HepG2 (cell line): ENCODE measurements around the gene TK2. TPM values are rescaled to one million over a fixed set of nuclear protein-coding genes. Genes with fewer than 3 reads are reported as not detected.

Source experiments
- ATAC-seq: fragments of 200-7000 bp; cut with Tn5 transposase; 3 replicates; pipeline ENCODE4 v1.9.1; 2020; ENCODE audit warnings: mild to moderate bottlenecking, moderate library complexity
- BruUV-seq: library from RNA; stranded (reverse); fragments of 400-500 nt; replicated peaks from 2 replicates; lab custom pipeline; 2021; lab: Mats Ljungman, UMichigan
- CTCF ChIA-PET: fragments of 300-600 bp; formaldehyde crosslinking; extraction: SDS; loops from one replicate; lab custom pipeline; 2021; ENCODE audit warnings: low total read pairs, inconsistent platforms, low intra/inter-chr PET ratio; lab: Yijun Ruan, JAX
- POLR2A ChIA-PET: fragments of 350-600 bp; sonication (Branson Sonifier 250); formaldehyde crosslinking; loops from one replicate; lab custom pipeline; 2020; ENCODE audit warnings: antibody characterized with exemption, inconsistent platforms; lab: Yijun Ruan, JAX
- DNase-seq: peaks from one replicate; pipeline ENCODE4 v3.0.0-alpha.2; 2015; ENCODE audit warnings: low spot score
- FAIRE-seq: peaks from 3 replicates; lab custom pipeline; 2011; peaks lifted over from hg19 to GRCh38; lab: Jason Lieb, UNC
- H2AFZ ChIP-seq: one replicate; pipeline ENCODE4 v1.6.1; 2011; ENCODE audit warnings: low read length, inconsistent platforms
- H3K27ac ChIP-seq: fragments of 300-600 bp; 3 replicates; pipeline ENCODE4 v1.8.0; 2011; ENCODE audit warnings: mixed run types, mild to moderate bottlenecking, mixed read lengths, low read length, inconsistent platforms; ENCODE audit not compliant: insufficient read depth; ENCODE audit errors: extremely low read length
- H3K27me3 ChIP-seq, 2 experiments: fragments of 200-600 bp in 1 of 2; 2 replicates in 1 of 2; 3 replicates in 1 of 2; pipeline versions ENCODE4 v1.6.0 to v1.8.0; 2011; ENCODE audit warnings: low read length in 2 of 2, mild to moderate bottlenecking in 2 of 2, moderate library complexity in 2 of 2, inconsistent platforms in 1 of 2; ENCODE audit not compliant: insufficient read depth in 2 of 2, control insufficient read depth in 1 of 2
- H3K36me3 ChIP-seq, 2 experiments: fragments of 200-600 bp in 1 of 2; replicated peaks in 1 of 2; 2 replicates in 1 of 2; 3 replicates in 1 of 2; pipeline versions ENCODE4 v1.5.1 to v1.8.0; 2011; ENCODE audit warnings: low read length in 2 of 2, inconsistent platforms in 1 of 2; ENCODE audit not compliant: insufficient read depth in 2 of 2, control insufficient read depth in 1 of 2
- H3K4me1 ChIP-seq: 2 replicates; pipeline ENCODE4 v1.5.1; 2012; ENCODE audit warnings: low read length, inconsistent platforms; ENCODE audit not compliant: insufficient read depth
- H3K4me2 ChIP-seq: 2 replicates; pipeline ENCODE4 v1.6.0; 2011; ENCODE audit warnings: low read depth, low read length, inconsistent platforms
- H3K4me3 ChIP-seq, 3 experiments: fragments of 200-600 bp in 1 of 3; sonication (generic), shearing (Covaris generic) in 1 of 3; replicated peaks in 1 of 3; 2 replicates each; pipeline ENCODE4 v1.5.1; 2011 to 2016; ENCODE audit warnings: low read length in 3 of 3, inconsistent platforms in 2 of 3, low read depth in 2 of 3, mild to moderate bottlenecking in 2 of 3, control low read depth in 1 of 3, mixed read lengths in 1 of 3; ENCODE audit not compliant: insufficient read depth in 1 of 3
- H3K79me2 ChIP-seq: one replicate; pipeline ENCODE4 v1.6.1; 2011; ENCODE audit warnings: low read length, inconsistent platforms; ENCODE audit not compliant: insufficient read depth
- H3K9ac ChIP-seq: 2 replicates; pipeline ENCODE4 v1.6.0; 2011; ENCODE audit warnings: mild to moderate bottlenecking, low read depth, low read length, inconsistent platforms; ENCODE audit not compliant: insufficient read depth
- H3K9me3 ChIP-seq: 2 replicates; pipeline ENCODE4 v1.5.1; 2012; ENCODE audit warnings: mild to moderate bottlenecking, low read length
- H4K20me1 ChIP-seq: 2 replicates; pipeline ENCODE4 v1.6.0; 2011; ENCODE audit warnings: inconsistent platforms, mild to moderate bottlenecking, low read length, moderate library complexity; ENCODE audit not compliant: insufficient read depth
- GZF1 ChIP-seq: sonication (generic); formaldehyde crosslinking; IDR thresholded peaks from 2 replicates; pipeline ENCODE4 v1.5.1; 2020; ENCODE audit warnings: mild to moderate bottlenecking, missing genetic modification reagents
- HNF4A ChIP-seq: sonication (generic); formaldehyde crosslinking; IDR thresholded peaks from 2 replicates; pipeline ENCODE4 v1.4.0; 2020; ENCODE audit warnings: missing genetic modification reagents
- POGZ ChIP-seq: sonication (generic); formaldehyde crosslinking; IDR thresholded peaks from 2 replicates; pipeline ENCODE4 v1.4.0; 2020; ENCODE audit warnings: mild to moderate bottlenecking, missing genetic modification reagents
- POLR2AphosphoS5 ChIP-seq: IDR thresholded peaks from 2 replicates; pipeline ENCODE4 v1.6.1; 2012; ENCODE audit warnings: low read depth, low read length
- SCMH1 ChIP-seq: sonication (generic); formaldehyde crosslinking; IDR thresholded peaks from 2 replicates; pipeline ENCODE4 v1.9.0; 2021; ENCODE audit warnings: missing genetic modification reagents, mild to moderate bottlenecking, borderline replicate concordance
- ZSCAN9 ChIP-seq: IDR thresholded peaks from 2 replicates; pipeline ENCODE4 v1.6.1; 2016; ENCODE audit warnings: borderline replicate concordance
- WGBS: methylation state at CpG from one replicate; pipeline ENCODE4 v1.1.6; 2017; ENCODE audit warnings: low lambda C conversion rate; 5-methylcytosine and 5-hydroxymethylcytosine counted together
- in situ Hi-C: cut with HindIII; loops from 2 replicates; pipeline ENCODE4 v1.10.0; 2017; ENCODE audit warnings: low pct_unique_long_range_greater_than_20kb; ENCODE audit not compliant: extremely low pct_ligation_motif_present
- intact Hi-C: fragments of 100-400 bp; cut with micrococcal nuclease; formaldehyde crosslinking; loops from one replicate; pipeline ENCODE4 v1.10.0; 2022; ENCODE audit not compliant: unreplicated experiment
- polyA plus RNA-seq, 8 experiments: library from polyadenylated mRNA; depleted of rRNA in 3 of 8; stranded (reverse) in 7 of 8; unstranded in 1 of 8; fragments of >200 nt; fragmentation: Illumina TruSeq in 4 of 8; extraction: Trizol in 4 of 8; gene quantifications; 2 replicates each; pipeline versions ENCODE4 v1.2.1 to v1.2.3, GENCODE V29; 2011 to 2016; ENCODE audit warnings: low read depth in 4 of 8, missing spikeins in 1 of 8, mixed read lengths in 1 of 8; ENCODE audit not compliant: insufficient read depth in 1 of 8
- total RNA-seq, 5 experiments: library from RNA; depleted of rRNA; stranded (reverse); fragments of >200 nt; fragmentation: Illumina TruSeq; extraction: Trizol; gene quantifications; 2 replicates each; pipeline ENCODE4 v1.2.3, GENCODE V29; 2016; ENCODE audit warnings: low read depth in 1 of 5
- TF ChIP-seq, protein P1 (sequence below): sonication (generic); formaldehyde crosslinking; IDR thresholded peaks from 2 replicates; pipeline ENCODE4 v1.8.1; 2022; ENCODE audit warnings: low read depth, mild to moderate bottlenecking, missing genetic modification reagents
- TF ChIP-seq, protein P2 (sequence below): sonication (generic); formaldehyde crosslinking; IDR thresholded peaks from 2 replicates; pipeline ENCODE4 v1.5.0; 2020; ENCODE audit warnings: missing genetic modification reagents

The TK2 gene
- total and polyA plus RNA-seq, 2 of the 13 experiments (the other 11 are each of a cell fraction or from before 2014, with no cell fraction given), result 18.7 to 21.0 TPM

- Histone ChIP-seq H3K4me1 (peaks cover 19% of the 10 kb centered on the region), H3K9ac (no peak overlapping the region), H3K27me3 (peaks cover 3 to 51% of the 10 kb centered on the region in 2 experiments), H3K4me3 (no peak overlapping the region), H3K9me3 (no peaks in the 10 kb centered on the region), H3K27ac (no peak overlapping the region), H3K79me2 (no peaks in the 10 kb centered on the region), H2AFZ (no peak overlapping the region), H3K36me3 (no peaks in the 10 kb centered on the region), H3K4me2 (no peak overlapping the region), H4K20me1 (no peaks in the 10 kb centered on the region)
- ATAC-seq (no peak), FAIRE-seq (no peak), DNase-seq (no peak)
- intact Hi-C loops, result no loop called here
- ChIA-PET POLR2A (interaction anchor here (1.3 kb wide), 1 partner anchor 65 kb away, joined by 4 read pairs; no protein-coding TSS in a partner anchor), CTCF (no interaction called here)
- BruUV-seq, result no TSS peak
- TF ChIP-seq ZSCAN9 (no peak), POGZ (CRISPR knock-in tag) (no peak), SCMH1 (CRISPR knock-in tag) (no peak), HNF4A (CRISPR knock-in tag) (no peak), POLR2AphosphoS5 (no peak), GZF1 (CRISPR knock-in tag) (no peak)
- TF ChIP-seq, protein P1, sequence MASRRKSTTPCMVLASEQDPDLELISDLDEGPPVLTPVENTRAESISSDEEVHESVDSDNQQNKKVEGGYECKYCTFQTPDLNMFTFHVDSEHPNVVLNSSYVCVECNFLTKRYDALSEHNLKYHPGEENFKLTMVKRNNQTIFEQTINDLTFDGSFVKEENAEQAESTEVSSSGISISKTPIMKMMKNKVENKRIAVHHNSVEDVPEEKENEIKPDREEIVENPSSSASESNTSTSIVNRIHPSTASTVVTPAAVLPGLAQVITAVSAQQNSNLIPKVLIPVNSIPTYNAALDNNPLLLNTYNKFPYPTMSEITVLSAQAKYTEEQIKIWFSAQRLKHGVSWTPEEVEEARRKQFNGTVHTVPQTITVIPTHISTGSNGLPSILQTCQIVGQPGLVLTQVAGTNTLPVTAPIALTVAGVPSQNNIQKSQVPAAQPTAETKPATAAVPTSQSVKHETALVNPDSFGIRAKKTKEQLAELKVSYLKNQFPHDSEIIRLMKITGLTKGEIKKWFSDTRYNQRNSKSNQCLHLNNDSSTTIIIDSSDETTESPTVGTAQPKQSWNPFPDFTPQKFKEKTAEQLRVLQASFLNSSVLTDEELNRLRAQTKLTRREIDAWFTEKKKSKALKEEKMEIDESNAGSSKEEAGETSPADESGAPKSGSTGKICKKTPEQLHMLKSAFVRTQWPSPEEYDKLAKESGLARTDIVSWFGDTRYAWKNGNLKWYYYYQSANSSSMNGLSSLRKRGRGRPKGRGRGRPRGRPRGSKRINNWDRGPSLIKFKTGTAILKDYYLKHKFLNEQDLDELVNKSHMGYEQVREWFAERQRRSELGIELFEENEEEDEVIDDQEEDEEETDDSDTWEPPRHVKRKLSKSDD, result no peak
- TF ChIP-seq, protein P2, sequence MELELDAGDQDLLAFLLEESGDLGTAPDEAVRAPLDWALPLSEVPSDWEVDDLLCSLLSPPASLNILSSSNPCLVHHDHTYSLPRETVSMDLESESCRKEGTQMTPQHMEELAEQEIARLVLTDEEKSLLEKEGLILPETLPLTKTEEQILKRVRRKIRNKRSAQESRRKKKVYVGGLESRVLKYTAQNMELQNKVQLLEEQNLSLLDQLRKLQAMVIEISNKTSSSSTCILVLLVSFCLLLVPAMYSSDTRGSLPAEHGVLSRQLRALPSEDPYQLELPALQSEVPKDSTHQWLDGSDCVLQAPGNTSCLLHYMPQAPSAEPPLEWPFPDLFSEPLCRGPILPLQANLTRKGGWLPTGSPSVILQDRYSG (CRISPR knock-in tag), result no peak
- in situ Hi-C loops, result no loop called here
- WGBS, result 28% methylated on average over 4 of the region's 4 CpGs
Observed at GRCh38 chr16:66473654-66474519, 76.0 kb downstream of the TK2 start.
